Natural killer cell (primary cell): ENCODE data around the gene ST6GALNAC3. TPM values are rescaled to one million over a fixed set of nuclear protein-coding genes. Genes with fewer than 3 reads are reported as not detected.

Source experiments
- ATAC-seq, 3 donors: fragments of 150-1000 bp in 2 of 3; fragments of 200-7000 bp in 1 of 3; cut with Tn5 transposase; 1 replicate in 1 of 3; 2 replicates in 2 of 3; pipeline ENCODE4 v1.10.0; 2021; ENCODE audit warnings: mild to moderate bottlenecking in 2 of 3, moderate library complexity in 2 of 3
- DNase-seq, 2 donors: peaks; one replicate each; pipeline versions ENCODE4 v3.0.0 to v3.0.0-alpha.2; 2013 to 2021; ENCODE audit warnings: mixed read lengths in 1 of 2
- H3K27ac ChIP-seq: one replicate; pipeline ENCODE4 v1.5.1; 2013; ENCODE audit warnings: mild to moderate bottlenecking, low read length
- H3K27me3 ChIP-seq: one replicate; pipeline ENCODE4 v1.6.1; 2013; ENCODE audit warnings: low read length; ENCODE audit not compliant: control insufficient read depth, insufficient read depth
- H3K36me3 ChIP-seq: one replicate; pipeline ENCODE4 v1.6.1; 2013; ENCODE audit warnings: low read length; ENCODE audit not compliant: control insufficient read depth, insufficient read depth
- H3K4me1 ChIP-seq: one replicate; pipeline ENCODE4 v1.6.1; 2013; ENCODE audit warnings: low read length; ENCODE audit not compliant: control insufficient read depth, insufficient read depth
- H3K4me3 ChIP-seq: one replicate; pipeline ENCODE4 v1.5.1; 2013; ENCODE audit warnings: low read length
- H3K9me3 ChIP-seq: one replicate; pipeline ENCODE4 v1.6.1; 2013; ENCODE audit warnings: low read length; ENCODE audit not compliant: control insufficient read depth, insufficient read depth
- H3K27ac Mint-ChIP-seq, 2 donors: one replicate each; pipeline ENCODE4 v1.8.0; 2022; ENCODE audit warnings: mild to moderate bottlenecking in 2 of 2, mixed read lengths in 2 of 2, moderate library complexity in 1 of 2
- H3K27me3 Mint-ChIP-seq, 2 donors: one replicate each; pipeline ENCODE4 v1.8.0; 2022; ENCODE audit warnings: low read depth in 2 of 2, mixed read lengths in 2 of 2
- H3K36me3 Mint-ChIP-seq: one replicate; pipeline ENCODE4 v1.8.0; 2022; ENCODE audit warnings: mixed read lengths
- H3K4me1 Mint-ChIP-seq, 2 donors: one replicate each; pipeline ENCODE4 v1.8.0; 2022; ENCODE audit warnings: mixed read lengths in 2 of 2
- H3K4me3 Mint-ChIP-seq: one replicate; pipeline ENCODE4 v1.8.0; 2022; ENCODE audit warnings: mild to moderate bottlenecking, moderate library complexity, mixed read lengths
- H3K9me3 Mint-ChIP-seq, 2 donors: one replicate each; pipeline ENCODE4 v1.8.0; 2022; ENCODE audit warnings: mixed read lengths in 2 of 2
- CTCF ChIP-seq: fragments of 200-600 bp; IDR thresholded peaks from one replicate; pipeline ENCODE4 v1.8.0; 2022; ENCODE audit warnings: antibody characterized with exemption
- WGBS: methylation state at CpG from one replicate; pipeline ENCODE4 v1.1.7; 2013; ENCODE audit warnings: missing lambda C conversion rate; ENCODE audit not compliant: insufficient coverage; 5-methylcytosine and 5-hydroxymethylcytosine counted together
- intact Hi-C: fragments of 100-400 bp; cut with micrococcal nuclease; formaldehyde crosslinking; loops from one replicate; pipeline ENCODE4 v1.14.2; 2022
- total RNA-seq, 4 donors: library from RNA; stranded (reverse); fragments of 120-200 nt in 1 of 4; gene quantifications; one replicate each; pipeline versions ENCODE4 v1.2.3 to v1.2.4, GENCODE V29; 2013 to 2022

Gene ST6GALNAC3
- total RNA-seq, 3 donors from 2014 or later (not counting 1 experiment from before 2014, with no cell fraction given) = not detected

GRCh38 chr1:76227621-76228020, 153.1 kb downstream of the ST6GALNAC3 start:
- Mint-ChIP-seq H3K36me3 (no peaks in the 10 kb centered on the region), H3K27ac (no peak overlapping the region), H3K9me3 (no peaks in the 10 kb centered on the region), H3K4me3 (no peak overlapping the region), H3K27me3 (peaks cover 0 to 2% of the 10 kb centered on the region in 2 donors), H3K4me1 (no peaks in the 10 kb centered on the region)
- ATAC-seq = no peak
- Histone ChIP-seq H3K27me3 (no peaks in the 10 kb centered on the region), H3K9me3 (no peaks in the 10 kb centered on the region), H3K27ac (no peak overlapping the region), H3K36me3 (no peaks in the 10 kb centered on the region), H3K4me3 (no peak overlapping the region), H3K4me1 (no peaks in the 10 kb centered on the region)
- intact Hi-C loops = no loop called here
- no peak for DNase-seq
- no peak for TF ChIP-seq CTCF
- WGBS = 67% methylated on average over 1 of the region's 3 CpGs

- TF ChIP-seq CTCF = no peak
- Mint-ChIP-seq H3K4me3 (no peak overlapping the region), H3K27me3 (peaks cover 0 to 2% of the 10 kb centered on the region in 2 donors), H3K27ac (no peak overlapping the region), H3K9me3 (no peaks in the 10 kb centered on the region), H3K36me3 (no peaks in the 10 kb centered on the region), H3K4me1 (no peaks in the 10 kb centered on the region)
- Histone ChIP-seq H3K4me1 (no peaks in the 10 kb centered on the region), H3K9me3 (no peaks in the 10 kb centered on the region), H3K27me3 (no peaks in the 10 kb centered on the region), H3K36me3 (no peaks in the 10 kb centered on the region), H3K27ac (no peak overlapping the region), H3K4me3 (no peak overlapping the region)
- intact Hi-C loops = no loop called here
- ATAC-seq (no peak), DNase-seq (no peak)
- WGBS = 69% methylated on average over 7 of the region's 7 CpGs
Observed at GRCh38 chr1:76229279-76230005, 154.9 kb downstream of the ST6GALNAC3 start.

GRCh38 chr1:76230842-76231281, 156.3 kb downstream of the ST6GALNAC3 start:
- 100% methylated on average over 2 of the region's 2 CpGs for WGBS
- no peaks in the 10 kb centered on the region for H3K9me3 Mint-ChIP-seq
- Histone ChIP-seq H3K4me3 (no peak overlapping the region), H3K36me3 (no peaks in the 10 kb centered on the region), H3K27me3 (no peaks in the 10 kb centered on the region), H3K9me3 (no peaks in the 10 kb centered on the region), H3K27ac (no peak overlapping the region), H3K4me1 (no peaks in the 10 kb centered on the region)
- intact Hi-C loops = no loop called here
- no peaks in the 10 kb centered on the region for H3K36me3 Mint-ChIP-seq
- no peak for ATAC-seq
- no peak overlapping the region for H3K4me3 Mint-ChIP-seq
- no peaks in the 10 kb centered on the region for H3K4me1 Mint-ChIP-seq
- TF ChIP-seq CTCF = no peak
- H3K27me3 Mint-ChIP-seq = peaks cover 0 to 2% of the 10 kb centered on the region in 2 donors
- H3K27ac Mint-ChIP-seq = no peak overlapping the region
- DNase-seq = no peak

GRCh38 chr1:76231320-76231719, 156.8 kb downstream of the ST6GALNAC3 start:
- H3K4me1 Mint-ChIP-seq = no peaks in the 10 kb centered on the region
- no peaks in the 10 kb centered on the region for H3K9me3 Mint-ChIP-seq
- no peak overlapping the region for H3K4me3 Mint-ChIP-seq
- no peak for ATAC-seq
- H3K27me3 ChIP-seq = no peaks in the 10 kb centered on the region
- H3K36me3 ChIP-seq = no peaks in the 10 kb centered on the region
- H3K4me1 ChIP-seq = no peaks in the 10 kb centered on the region
- no peak overlapping the region for H3K27ac ChIP-seq
- no peaks in the 10 kb centered on the region for H3K9me3 ChIP-seq
- peaks cover 0 to 2% of the 10 kb centered on the region in 2 donors for H3K27me3 Mint-ChIP-seq
- intact Hi-C loops = no loop called here
- no peak for TF ChIP-seq CTCF
- H3K27ac Mint-ChIP-seq = no peak overlapping the region
- H3K36me3 Mint-ChIP-seq = no peaks in the 10 kb centered on the region
- no peak for DNase-seq
- no peak overlapping the region for H3K4me3 ChIP-seq
- 57% methylated on average over 3 of the region's 4 CpGs for WGBS
